CD4-positive, CD25-positive, alpha-beta regulatory T cell (primary cell): Measurements from ENCODE around the gene PRICKLE2. TPM values are rescaled to one million over a fixed set of nuclear protein-coding genes. Genes with fewer than 3 reads are reported as not detected.

Experiments
- ATAC-seq, 2 donors: fragments of 150-1000 bp; cut with Tn5 transposase; one replicate each; pipeline ENCODE4 v1.10.0; 2021; ENCODE audit warnings: low read depth in 2 of 2, moderate number of reproducible peaks in 2 of 2, moderate library complexity in 1 of 2
- DNase-seq, 3 donors: peaks; one replicate each; pipeline versions ENCODE4 v3.0.0 to v3.0.0-alpha.2; 2012 to 2022; ENCODE audit warnings: mixed read lengths in 1 of 3
- H3K27ac ChIP-seq: one replicate; pipeline ENCODE4 v1.7.0; 2013; ENCODE audit warnings: mild to moderate bottlenecking, low read length; ENCODE audit not compliant: insufficient read depth, poor library complexity, severe bottlenecking
- H3K27me3 ChIP-seq: one replicate; pipeline ENCODE4 v1.7.0; 2013; ENCODE audit warnings: low read length; ENCODE audit not compliant: control insufficient read depth, insufficient read depth
- H3K36me3 ChIP-seq: one replicate; pipeline ENCODE4 v1.7.0; 2013; ENCODE audit warnings: mild to moderate bottlenecking, low read length, moderate library complexity; ENCODE audit not compliant: control insufficient read depth, insufficient read depth
- H3K4me1 ChIP-seq: 2 replicates; pipeline ENCODE4 v1.7.0; 2013; ENCODE audit warnings: mild to moderate bottlenecking, low read length; ENCODE audit not compliant: insufficient read depth, control insufficient read depth, poor library complexity, severe bottlenecking
- H3K4me3 ChIP-seq: one replicate; pipeline ENCODE4 v1.7.0; 2013; ENCODE audit warnings: low read depth, mild to moderate bottlenecking, low read length, moderate library complexity
- H3K9me3 ChIP-seq, 2 experiments: 1 replicate in 1 of 2; 2 replicates in 1 of 2; pipeline ENCODE4 v1.7.0; 2013; ENCODE audit warnings: low read length in 2 of 2, mild to moderate bottlenecking in 1 of 2, moderate library complexity in 1 of 2; ENCODE audit not compliant: control insufficient read depth in 2 of 2
- H3K27ac Mint-ChIP-seq, 3 donors: one replicate each; pipeline ENCODE4 v1.8.0; 2020 to 2022; ENCODE audit warnings: mild to moderate bottlenecking in 3 of 3, mixed read lengths in 3 of 3, moderate library complexity in 2 of 3
- H3K27me3 Mint-ChIP-seq: one replicate; pipeline ENCODE4 v1.8.0; 2022; ENCODE audit warnings: mild to moderate bottlenecking, mixed read lengths
- H3K36me3 Mint-ChIP-seq: one replicate; pipeline ENCODE4 v1.8.0; 2020; ENCODE audit warnings: mixed read lengths
- H3K4me1 Mint-ChIP-seq, 4 donors: one replicate each; pipeline ENCODE4 v1.8.0; 2020 to 2022; ENCODE audit warnings: mixed read lengths in 4 of 4, mild to moderate bottlenecking in 1 of 4
- H3K4me3 Mint-ChIP-seq, 4 donors: one replicate each; pipeline ENCODE4 v1.8.0; 2020 to 2022; ENCODE audit warnings: mild to moderate bottlenecking in 4 of 4, mixed read lengths in 4 of 4, moderate library complexity in 3 of 4
- H3K9me3 Mint-ChIP-seq, 7 donors: one replicate each; pipeline ENCODE4 v1.8.0; 2020 to 2022; ENCODE audit warnings: mixed read lengths in 7 of 7, mild to moderate bottlenecking in 3 of 7, moderate library complexity in 2 of 7
- polyA plus RNA-seq, 4 donors: library from polyadenylated mRNA; unstranded; fragments of 300-500 nt; fragmentation: Illumina TruSeq; gene quantifications; one replicate each; pipeline ENCODE4 v1.2.3, GENCODE V29; 2021
- total RNA-seq: library from RNA; stranded (reverse); gene quantifications from one replicate; pipeline ENCODE4 v1.2.3, GENCODE V29; 2022

Gene PRICKLE2
- total and polyA plus RNA-seq, 5 donors from 2014 or later, result 0.15 TPM; not detected in 4

GRCh38 chr3:64086479-64087252, 138.6 kb downstream of the PRICKLE2 start:
- Mint-ChIP-seq H3K9me3 (peaks cover 0 to 2% (median 0%) of the 10 kb centered on the region in 7 donors), H3K27me3 (peaks cover 11% of the 10 kb centered on the region), H3K4me3 (no peak overlapping the region), H3K36me3 (no peaks in the 10 kb centered on the region), H3K27ac (no peak overlapping the region), H3K4me1 (no peaks in the 10 kb centered on the region)
- DNase-seq (no peak), ATAC-seq (no peak)
- no peaks in the 10 kb centered on the region for H3K9me3 ChIP-seq
- no peak overlapping the region for H3K4me3 ChIP-seq
- no peaks in the 10 kb centered on the region for H3K36me3 ChIP-seq
- H3K27me3 ChIP-seq, result no peaks in the 10 kb centered on the region
- no peaks in the 10 kb centered on the region for H3K4me1 ChIP-seq
- no peak overlapping the region for H3K27ac ChIP-seq

GRCh38 chr3:64084640-64085039, 140.6 kb downstream of the PRICKLE2 start:
- Mint-ChIP-seq H3K9me3 (peaks cover 0 to 2% (median 0%) of the 10 kb centered on the region in 7 donors), H3K4me1 (no peaks in the 10 kb centered on the region), H3K27me3 (peaks cover 17% of the 10 kb centered on the region), H3K4me3 (no peak overlapping the region), H3K36me3 (no peaks in the 10 kb centered on the region), H3K27ac (no peak overlapping the region)
- no peaks in the 10 kb centered on the region for H3K36me3 ChIP-seq
- ATAC-seq, result no peak
- no peak overlapping the region for H3K4me3 ChIP-seq
- H3K9me3 ChIP-seq, result no peaks in the 10 kb centered on the region
- H3K27me3 ChIP-seq, result no peaks in the 10 kb centered on the region
- no peaks in the 10 kb centered on the region for H3K4me1 ChIP-seq
- no peak for DNase-seq
- H3K27ac ChIP-seq, result no peak overlapping the region

GRCh38 chr3:64083575-64083974, 141.7 kb downstream of the PRICKLE2 start:
- H3K4me3 Mint-ChIP-seq, result no peak overlapping the region
- no peaks in the 10 kb centered on the region for H3K36me3 Mint-ChIP-seq
- peaks cover 17% of the 10 kb centered on the region for H3K27me3 Mint-ChIP-seq
- Histone ChIP-seq H3K9me3 (no peaks in the 10 kb centered on the region), H3K36me3 (no peaks in the 10 kb centered on the region), H3K4me3 (no peak overlapping the region), H3K4me1 (no peaks in the 10 kb centered on the region), H3K27me3 (no peaks in the 10 kb centered on the region), H3K27ac (no peak overlapping the region)
- no peaks in the 10 kb centered on the region for H3K4me1 Mint-ChIP-seq
- H3K9me3 Mint-ChIP-seq, result peaks cover 0 to 2% (median 0%) of the 10 kb centered on the region in 7 donors
- H3K27ac Mint-ChIP-seq, result no peak overlapping the region
- no peak for ATAC-seq
- DNase-seq, result no peak

GRCh38 chr3:64082961-64083541, 142.2 kb downstream of the PRICKLE2 start:
- Histone ChIP-seq H3K9me3 (no peaks in the 10 kb centered on the region), H3K4me3 (no peak overlapping the region), H3K4me1 (no peaks in the 10 kb centered on the region), H3K27me3 (no peaks in the 10 kb centered on the region), H3K36me3 (no peaks in the 10 kb centered on the region), H3K27ac (no peak overlapping the region)
- no peak overlapping the region for H3K27ac Mint-ChIP-seq
- ATAC-seq (no peak), DNase-seq (no peak)
- no peaks in the 10 kb centered on the region for H3K4me1 Mint-ChIP-seq
- no peak overlapping the region for H3K4me3 Mint-ChIP-seq
- peaks cover 0 to 4% (median 0%) of the 10 kb centered on the region in 7 donors for H3K9me3 Mint-ChIP-seq
- no peaks in the 10 kb centered on the region for H3K36me3 Mint-ChIP-seq
- H3K27me3 Mint-ChIP-seq, result peaks cover 17% of the 10 kb centered on the region

- Mint-ChIP-seq H3K27me3 (peaks cover 17% of the 10 kb centered on the region), H3K9me3 (peaks cover 0 to 4% (median 0%) of the 10 kb centered on the region in 7 donors), H3K27ac (no peak overlapping the region), H3K4me3 (no peak overlapping the region), H3K4me1 (no peaks in the 10 kb centered on the region), H3K36me3 (no peaks in the 10 kb centered on the region)
- Histone ChIP-seq H3K9me3 (no peaks in the 10 kb centered on the region), H3K36me3 (no peaks in the 10 kb centered on the region), H3K4me1 (no peaks in the 10 kb centered on the region), H3K4me3 (no peak overlapping the region), H3K27ac (no peak overlapping the region), H3K27me3 (no peaks in the 10 kb centered on the region)
- ATAC-seq (no peak), DNase-seq (no peak)
Measured at GRCh38 chr3:64082411-64082810, 142.9 kb downstream of the PRICKLE2 start.

- H3K27ac Mint-ChIP-seq, result no peak overlapping the region
- no peak overlapping the region for H3K27ac ChIP-seq
- H3K36me3 ChIP-seq, result no peaks in the 10 kb centered on the region
- H3K4me3 ChIP-seq, result no peak overlapping the region
- no peak for DNase-seq
- H3K36me3 Mint-ChIP-seq, result no peaks in the 10 kb centered on the region
- H3K27me3 ChIP-seq, result no peaks in the 10 kb centered on the region
- H3K4me1 Mint-ChIP-seq, result no peaks in the 10 kb centered on the region
- H3K4me3 Mint-ChIP-seq, result no peak overlapping the region
- H3K9me3 Mint-ChIP-seq, result peaks cover 0 to 3% (median 0%) of the 10 kb centered on the region in 7 donors
- no peaks in the 10 kb centered on the region for H3K4me1 ChIP-seq
- peaks cover 17% of the 10 kb centered on the region for H3K27me3 Mint-ChIP-seq
- no peak for ATAC-seq
- no peaks in the 10 kb centered on the region for H3K9me3 ChIP-seq
Measured at GRCh38 chr3:64081235-64081630, 144.0 kb downstream of the PRICKLE2 start.

- no peak overlapping the region for H3K27ac Mint-ChIP-seq
- ATAC-seq, result no peak
- no peak overlapping the region for H3K4me3 Mint-ChIP-seq
- Histone ChIP-seq H3K27me3 (no peaks in the 10 kb centered on the region), H3K36me3 (no peaks in the 10 kb centered on the region), H3K4me3 (no peak overlapping the region), H3K4me1 (no peaks in the 10 kb centered on the region), H3K9me3 (no peaks in the 10 kb centered on the region), H3K27ac (no peak overlapping the region)
- H3K9me3 Mint-ChIP-seq, result peaks cover 0 to 3% (median 0%) of the 10 kb centered on the region in 7 donors
- no peak for DNase-seq
- no peaks in the 10 kb centered on the region for H3K4me1 Mint-ChIP-seq
- H3K36me3 Mint-ChIP-seq, result no peaks in the 10 kb centered on the region
- H3K27me3 Mint-ChIP-seq, result peaks cover 17% of the 10 kb centered on the region
Measured at GRCh38 chr3:64080616-64081234, 144.5 kb downstream of the PRICKLE2 start.
